Amygdala (tissue), 56 donors: ENCODE results near the gene FAM110A.
"Not testable (repeated sequence)": the region's sequence is repeated elsewhere in the genome, so short reads cannot be mapped to it uniquely, and the experiment has no call there.

Experiments used
- DNase-seq, 56 donors: peaks; one replicate each; lab custom pipeline; 2025; lab: John Stamatoyannopoulos, UW

Gene FAM110A

GRCh38 chr20:833450-834150 lies at the start of gene FAM110A:
FAM110A (plus strand) TSS chr20:833715; CDS start chr20:844805, 11,090 bp downstream.
- DNase-seq: peak in 55 of 56 donors; percentile 12 to 94 (median 83)

- DNase-seq: no peak
These were observed 45.7 kb upstream of the FAM110A start for GRCh38 chr20:787825-788224.

- no peak for DNase-seq
These were observed 42.5 kb upstream of the FAM110A start for GRCh38 chr20:791056-791455.

- no peak for DNase-seq
These were observed 41.3 kb upstream of the FAM110A start for GRCh38 chr20:792248-792647.

- no peak for DNase-seq
These were observed 36.6 kb upstream of the FAM110A start for GRCh38 chr20:796921-797320.

GRCh38 chr20:798746-799145 lies 34.8 kb upstream of the FAM110A start:
- DNase-seq: not testable (repeated sequence)

- not testable (repeated sequence) for DNase-seq
These were observed 33.5 kb upstream of the FAM110A start for GRCh38 chr20:800026-800425.

GRCh38 chr20:801678-802077 lies 31.8 kb upstream of the FAM110A start:
- no peak for DNase-seq

GRCh38 chr20:805713-806112 lies 27.8 kb upstream of the FAM110A start:
- no peak for DNase-seq

- DNase-seq: not testable (repeated sequence)
These were observed 21.6 kb upstream of the FAM110A start for GRCh38 chr20:811776-812434.

GRCh38 chr20:812435-812814 lies 21.1 kb upstream of the FAM110A start:
- not testable (repeated sequence) for DNase-seq

- no peak for DNase-seq
These were observed 20.1 kb upstream of the FAM110A start for GRCh38 chr20:813390-813789.

- DNase-seq: no peak
These were observed 18.3 kb upstream of the FAM110A start for GRCh38 chr20:815226-815625.

GRCh38 chr20:815914-816606 lies 17.5 kb upstream of the FAM110A start:
- peak in 24 of 56 donors; percentile 1 to 66 (median 13) for DNase-seq

GRCh38 chr20:818001-818664 lies 15.4 kb upstream of the FAM110A start:
- DNase-seq: no peak

GRCh38 chr20:819680-820322 lies 13.7 kb upstream of the FAM110A start:
- DNase-seq: no peak

- DNase-seq: no peak
These were observed 13.1 kb upstream of the FAM110A start for GRCh38 chr20:820323-820953.

- DNase-seq: no peak
These were observed 12.3 kb upstream of the FAM110A start for GRCh38 chr20:821046-821730.

GRCh38 chr20:821731-822065 lies 11.8 kb upstream of the FAM110A start:
- no peak for DNase-seq
